GM19468 (cell line): ENCODE results near the gene ZNF621.
"Not testable (repeated sequence)": the region's sequence is repeated elsewhere in the genome, so short reads cannot be mapped to it uniquely, and the experiment has no call there.

Source experiments
- ATAC-seq: cut with Tn5 transposase; IDR thresholded peaks from one replicate; pipeline ENCODE4 v1.9.1; 2021; ENCODE audit warnings: mild to moderate bottlenecking, moderate library complexity, moderate number of reproducible peaks; ENCODE audit not compliant: unreplicated experiment; ENCODE audit errors: extremely low read depth

ZNF621 gene

DNA sequence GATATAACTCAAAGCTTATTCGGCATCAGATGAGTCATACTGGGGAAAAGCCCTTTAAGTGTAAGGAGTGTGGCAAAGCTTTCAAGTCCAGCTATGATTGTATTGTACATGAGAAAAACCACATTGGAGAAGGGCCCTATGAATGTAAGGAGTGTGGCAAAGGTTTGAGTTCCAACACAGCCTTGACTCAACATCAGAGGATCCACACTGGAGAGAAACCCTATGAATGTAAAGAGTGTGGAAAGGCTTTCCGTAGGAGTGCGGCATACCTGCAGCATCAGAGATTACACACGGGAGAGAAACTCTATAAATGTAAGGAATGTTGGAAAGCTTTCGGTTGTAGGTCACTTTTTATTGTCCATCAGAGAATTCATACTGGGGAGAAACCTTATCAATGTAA lies 7.5 kb downstream of the ZNF621 start:
- no peak for ATAC-seq

GRCh38 chr3:40534283-40534682 lies 9.5 kb downstream of the ZNF621 start:
- no peak for ATAC-seq

GRCh38 chr3:40546816-40547215 lies 22.1 kb downstream of the ZNF621 start:
- ATAC-seq, result no peak

- no peak for ATAC-seq
Observed at GRCh38 chr3:40550167-40550566, 25.4 kb downstream of the ZNF621 start.

GRCh38 chr3:40557575-40558161 lies 32.9 kb downstream of the ZNF621 start:
- no peak for ATAC-seq

DNA sequence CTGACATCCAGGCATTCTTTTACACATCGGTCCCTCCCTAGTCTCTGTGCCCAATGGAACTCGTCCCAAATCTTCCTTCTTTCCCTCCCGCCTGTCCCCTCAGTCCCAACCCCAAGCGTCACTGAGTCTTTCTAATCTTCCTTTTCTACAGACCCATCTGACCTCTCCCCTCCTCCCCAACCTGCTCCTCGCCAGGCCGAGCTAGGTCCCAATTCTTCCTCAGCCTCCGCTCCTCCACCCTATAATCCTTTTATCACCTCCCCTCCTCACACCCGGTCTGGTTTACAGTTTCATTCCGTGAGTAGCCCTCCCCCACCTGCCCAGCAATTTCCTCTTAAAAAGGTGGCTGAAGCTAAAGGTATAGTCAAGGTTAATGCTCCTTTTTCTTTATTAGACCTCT lies 37.7 kb downstream of the ZNF621 start:
- ATAC-seq, result not testable (repeated sequence)

DNA sequence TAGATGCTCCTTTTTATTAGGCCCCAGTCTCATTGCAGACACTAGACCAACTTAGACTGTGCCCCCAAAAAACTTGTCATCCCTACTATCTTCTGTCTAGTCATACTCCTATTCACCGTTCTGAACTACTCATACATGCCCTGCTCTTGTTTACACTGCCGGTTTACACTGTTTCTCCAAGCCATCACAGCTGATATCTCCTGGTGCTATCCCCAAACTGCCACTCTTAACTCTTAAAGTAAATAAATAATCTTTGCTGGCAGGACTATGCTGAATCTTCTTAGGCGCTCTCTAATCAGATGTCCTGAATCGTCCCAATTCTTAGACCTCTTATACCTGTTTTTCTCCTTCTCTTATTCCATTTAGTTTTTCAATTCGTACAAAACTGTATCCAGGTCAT lies 40.9 kb downstream of the ZNF621 start:
- not testable (repeated sequence) for ATAC-seq

GRCh38 chr3:40566694-40567093 lies 41.9 kb downstream of the ZNF621 start:
- ATAC-seq, result no peak

DNA sequence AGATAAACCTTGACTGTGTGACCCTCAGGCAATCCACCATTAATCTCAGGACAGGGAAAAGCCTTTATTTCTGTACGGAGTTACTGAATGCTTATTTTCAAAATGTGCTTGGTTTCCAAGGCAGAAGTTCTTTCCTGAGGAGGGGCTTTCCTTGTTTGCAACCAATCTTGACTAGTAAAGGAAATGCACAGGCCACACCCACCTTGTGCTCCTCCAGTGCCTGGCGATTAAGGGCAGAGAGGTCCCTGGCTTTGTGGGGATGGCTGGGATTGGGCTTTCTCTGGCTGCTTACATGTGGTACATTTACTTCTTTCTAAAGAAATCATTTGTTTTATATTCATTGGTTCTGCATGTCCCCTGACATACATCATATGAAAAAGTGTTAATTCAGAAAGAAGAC lies 47.8 kb downstream of the ZNF621 start:
- ATAC-seq, result no peak

- ATAC-seq, result no peak
Observed at GRCh38 chr3:40574050-40574449, 49.3 kb downstream of the ZNF621 start.

GRCh38 chr3:40574661-40575060 lies 49.9 kb downstream of the ZNF621 start:
- ATAC-seq, result no peak

GRCh38 chr3:40576396-40576795 lies 51.6 kb downstream of the ZNF621 start:
- ATAC-seq, result no peak

GRCh38 chr3:40580494-40581091 lies 55.8 kb downstream of the ZNF621 start:
- ATAC-seq, result peak; percentile 49

GRCh38 chr3:40581166-40581565 lies 56.4 kb downstream of the ZNF621 start:
- ATAC-seq, result no peak

DNA sequence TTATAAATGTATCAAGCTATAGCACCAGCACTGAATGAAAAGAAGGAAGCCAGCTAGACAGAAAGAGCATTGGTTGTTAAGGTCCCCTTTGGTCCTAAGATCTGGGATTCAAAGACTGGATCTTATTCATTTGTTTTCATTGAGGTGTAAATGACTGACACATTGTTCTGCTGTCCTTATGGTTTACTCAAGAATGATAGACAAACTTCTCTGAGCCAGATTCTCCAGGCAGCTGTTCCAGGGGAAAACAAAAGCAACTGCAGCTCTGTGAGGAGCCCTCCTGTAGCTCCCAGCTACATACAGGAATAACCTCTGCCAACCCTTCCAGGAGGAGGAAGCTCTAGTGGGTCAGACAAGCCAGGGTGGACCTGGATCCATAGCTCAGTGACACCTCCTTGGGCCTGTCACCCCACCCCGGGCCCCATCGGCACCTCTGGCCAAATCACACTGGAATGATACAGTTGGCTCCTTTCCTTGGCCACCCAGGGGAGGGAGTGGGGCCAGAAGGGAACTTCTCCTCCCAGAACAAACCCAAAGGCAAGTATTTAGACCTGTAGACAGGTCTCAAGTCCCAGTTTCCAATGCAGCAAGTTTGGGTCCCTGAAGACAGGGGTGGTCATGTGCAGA lies 57.8 kb downstream of the ZNF621 start:
- no peak for ATAC-seq

DNA sequence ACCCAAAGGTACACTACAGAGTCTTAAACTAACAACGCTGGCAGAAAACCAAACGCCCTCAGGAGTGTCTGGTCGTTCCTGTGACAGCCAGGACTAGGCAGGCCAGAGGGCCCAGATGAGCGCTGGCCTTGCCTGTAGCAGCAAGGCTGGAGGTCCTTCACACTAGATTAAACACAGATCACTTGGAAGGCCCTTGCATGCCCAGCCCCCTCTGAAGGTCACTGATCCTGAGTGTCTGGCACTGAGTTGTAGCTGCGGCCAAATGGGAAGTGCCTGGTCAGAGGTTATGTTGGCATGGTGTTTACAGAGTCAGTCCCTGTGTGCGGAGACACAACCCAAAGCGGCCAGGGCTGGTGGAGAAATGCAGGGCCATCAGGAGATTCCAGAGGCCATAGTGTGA lies 58.9 kb downstream of the ZNF621 start:
- ATAC-seq, result no peak

- no peak for ATAC-seq
Observed at GRCh38 chr3:40584625-40585189, 59.9 kb downstream of the ZNF621 start.

GRCh38 chr3:40585381-40586016 lies 60.7 kb downstream of the ZNF621 start:
- no peak for ATAC-seq

- ATAC-seq, result no peak
Observed at GRCh38 chr3:40586901-40587300, 62.1 kb downstream of the ZNF621 start.

DNA sequence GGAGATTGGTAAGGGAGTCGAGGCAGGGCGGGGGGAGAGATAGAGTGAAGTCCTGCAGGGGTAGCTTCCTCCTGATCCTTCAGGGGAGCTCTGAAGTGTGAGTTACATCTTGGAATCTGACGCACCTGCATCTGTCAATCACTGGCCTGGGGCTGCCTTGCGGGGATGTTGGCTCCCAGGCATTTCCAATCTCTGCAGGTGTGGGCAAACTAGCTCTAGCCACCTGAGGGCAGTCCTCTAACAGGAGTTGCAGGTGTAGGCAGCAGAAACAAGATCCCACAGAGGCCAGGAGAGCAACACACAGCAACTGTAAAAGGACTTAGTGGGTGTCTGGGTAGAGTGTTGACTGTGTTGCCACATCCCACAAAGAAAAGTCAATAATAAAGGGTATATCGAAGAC lies 63.6 kb downstream of the ZNF621 start:
- no peak for ATAC-seq
